Activated CD8-positive, alpha-beta memory T cell treated with anti-CD3 and anti-CD28 coated beads for 36 hours (primary cell): ENCODE results near the gene SLC9A3. TPM values are rescaled to one million over a fixed set of nuclear protein-coding genes. Genes with fewer than 3 reads are reported as not detected.

Experiments
- CTCF ChIA-PET: fragments of 350-600 bp; sonication (Branson Sonifier 250); formaldehyde crosslinking; loops from one replicate; lab custom pipeline; 2021; ENCODE audit warnings: antibody characterized with exemption; lab: Charles Lee
- POLR2A ChIA-PET: fragments of 350-600 bp; sonication (Branson Sonifier 250); formaldehyde crosslinking; loops from one replicate; lab custom pipeline; 2021; ENCODE audit warnings: antibody characterized with exemption; lab: Charles Lee
- total RNA-seq, 2 experiments: library from RNA; stranded (reverse); gene quantifications; one replicate each; pipeline ENCODE4 v1.2.3, GENCODE V29; 2021

SLC9A3 gene
- total RNA-seq, 2 experiments from 2014 or later, result 2.2 to 2.6 TPM

GRCh38 chr5:458547-459353 is 65.5 kb downstream of the SLC9A3 start:
- POLR2A ChIA-PET, result interaction anchor here (0.7 kb wide), 1 partner anchor 115 kb away, joined by 5 read pairs; no protein-coding TSS in a partner anchor
- CTCF ChIA-PET, result interaction anchor here (0.7 kb wide), 1 partner anchor 12 kb away, joined by 3 read pairs; no protein-coding TSS in a partner anchor

GRCh38 chr5:457195-457961 is 66.9 kb downstream of the SLC9A3 start:
- ChIA-PET POLR2A (no interaction called here), CTCF (interaction anchor here (1.4 kb wide), 1 partner anchor 11 kb away, joined by 7 read pairs; no protein-coding TSS in a partner anchor)

GRCh38 chr5:456351-457194 is 67.7 kb downstream of the SLC9A3 start:
- ChIA-PET CTCF (interaction anchor here (1.4 kb wide), 1 partner anchor 10 kb away, joined by 7 read pairs; no protein-coding TSS in a partner anchor), POLR2A (interaction anchor here (0.6 kb wide), 1 partner anchor 10 kb away, joined by 3 read pairs; no protein-coding TSS in a partner anchor)

GRCh38 chr5:455806-456205 is 68.4 kb downstream of the SLC9A3 start:
- ChIA-PET CTCF (interaction anchor here (1.4 kb wide), 1 partner anchor 9 kb away, joined by 7 read pairs; no protein-coding TSS in a partner anchor), POLR2A (no interaction called here)

GRCh38 chr5:454936-455335 is 69.3 kb downstream of the SLC9A3 start:
- CTCF ChIA-PET, result interaction anchor here (0.7 kb wide), 1 partner anchor 193 kb away, joined by 3 read pairs; no protein-coding TSS in a partner anchor

GRCh38 chr5:453725-454481 is 70.3 kb downstream of the SLC9A3 start:
- ChIA-PET POLR2A (no interaction called here), CTCF (no interaction called here)

More at GRCh38 chr5:454936-455335, 69.3 kb downstream of the SLC9A3 start:
- POLR2A ChIA-PET, result no interaction called here

GRCh38 chr5:452978-453710 is 71.1 kb downstream of the SLC9A3 start:
- ChIA-PET CTCF (no interaction called here), POLR2A (no interaction called here)

GRCh38 chr5:451587-452458 is 72.4 kb downstream of the SLC9A3 start:
- CTCF ChIA-PET, result no interaction called here

GRCh38 chr5:449151-449550 is 75.1 kb downstream of the SLC9A3 start:
- ChIA-PET CTCF (no interaction called here), POLR2A (no interaction called here)

More at GRCh38 chr5:451587-452458, 72.4 kb downstream of the SLC9A3 start:
- POLR2A ChIA-PET, result no interaction called here

- ChIA-PET POLR2A (interaction anchor here (0.9 kb wide), 1 partner anchor 23 kb away, joined by 3 read pairs; no protein-coding TSS in a partner anchor), CTCF (no interaction called here)
Observed at GRCh38 chr5:448766-449090, 75.5 kb downstream of the SLC9A3 start.

GRCh38 chr5:448061-448765 is 76.0 kb downstream of the SLC9A3 start:
- CTCF ChIA-PET, result interaction anchor here (1.6 to 2.5 kb wide), 2 partner anchors 20 to 131 kb away, joined by 5 to 11 read pairs; no protein-coding TSS in a partner anchor
- POLR2A ChIA-PET, result interaction anchor here (0.9 kb wide), 1 partner anchor 23 kb away, joined by 3 read pairs; no protein-coding TSS in a partner anchor

- CTCF ChIA-PET, result interaction anchor here (1.0 to 2.5 kb wide), 8 partner anchors 9 to 131 kb away, joined by 3 to 11 read pairs (median 6); no protein-coding TSS in a partner anchor
- POLR2A ChIA-PET, result no interaction called here
Observed at GRCh38 chr5:447501-447900, 76.7 kb downstream of the SLC9A3 start.

- ChIA-PET CTCF (interaction anchor here (0.8 to 2.5 kb wide), 11 partner anchors 10 to 171 kb away, joined by 3 to 11 read pairs (median 5); no protein-coding TSS in a partner anchor), POLR2A (interaction anchor here (0.7 to 1.2 kb wide), 3 partner anchors 9 to 26 kb away, joined by 3 to 4 read pairs (median 3); no protein-coding TSS in a partner anchor)
Observed at GRCh38 chr5:446883-447263, 77.4 kb downstream of the SLC9A3 start.

GRCh38 chr5:446066-446882 is 78.0 kb downstream of the SLC9A3 start:
- POLR2A ChIA-PET, result interaction anchor here (0.7 to 1.2 kb wide), 3 partner anchors 10 to 27 kb away, joined by 3 to 4 read pairs (median 3); no protein-coding TSS in a partner anchor
- CTCF ChIA-PET, result interaction anchor here (0.6 to 2.5 kb wide), 13 partner anchors 10 to 172 kb away, joined by 3 to 11 read pairs (median 4); no protein-coding TSS in a partner anchor
